ENCODE results near the gene GSG1. TPM values are rescaled to one million over a fixed set of nuclear protein-coding genes. Genes with fewer than 3 reads are reported as not detected.

The GSG1 gene
- total RNA-seq, 1 experiment from 2014 or later, result 0.22 TPM

GRCh38 chr12:13149411-13149810 is 45.9 kb upstream of the GSG1 start:
- Histone ChIP-seq H3K4me1 (ENCODE audit: insufficient read depth, low read length) (peaks cover 1% of the 10 kb centered on the region), H3K14ac (ENCODE audit: insufficient read depth, low read length) (no peak overlapping the region), H3K23ac (ENCODE audit: insufficient read length, low read depth, low read length) (no peak overlapping the region), H4K5ac (ENCODE audit: insufficient read length, low read depth, low read length) (no peak overlapping the region), H3K18ac (ENCODE audit: insufficient read length, low read depth, low read length) (no peak overlapping the region), H2BK120ac (ENCODE audit: low read depth, low read length, poor library complexity, severe bottlenecking) (no peak overlapping the region), H3K79me2 (ENCODE audit: insufficient read depth, low read length) (no peaks in the 10 kb centered on the region), H3K9ac (ENCODE audit: extremely low read depth, insufficient read length, low read length) (no peak overlapping the region), H4K8ac (replicated peaks; ENCODE audit: insufficient read length, low read depth, low read length) (no peak overlapping the region), H3T11ph (ENCODE audit: low read length) (no peak overlapping the region), H3K9me3 (ENCODE audit: control insufficient read depth, low read depth, low read length) (no peaks in the 10 kb centered on the region), H2BK20ac (ENCODE audit: low read depth, low read length, poor library complexity, severe bottlenecking) (no peak overlapping the region), H3K23me2 (ENCODE audit: insufficient read length, low read depth, low read length, poor library complexity, severe bottlenecking) (no peaks in the 10 kb centered on the region), H3K4ac (ENCODE audit: low read depth, low read length) (no peak overlapping the region), H3K27ac (ENCODE audit: insufficient read length, low read depth, low read length) (no peak overlapping the region), H3K27me3 (ENCODE audit: insufficient read depth, low read length) (no peaks in the 10 kb centered on the region), H2AK5ac (ENCODE audit: insufficient read length, low read length) (no peak overlapping the region), H3K56ac (ENCODE audit: insufficient read length, low read depth, low read length) (no peak overlapping the region), H2BK12ac (ENCODE audit: insufficient read length, low read depth, low read length) (no peak overlapping the region), H4K91ac (ENCODE audit: insufficient read length, low read depth, low read length) (no peak overlapping the region), H3K79me1 (ENCODE audit: insufficient read depth, low read depth, low read length, poor library complexity, severe bottlenecking) (no peaks in the 10 kb centered on the region), H2AFZ (ENCODE audit: low read length) (no peak overlapping the region), H3K4me2 (ENCODE audit: insufficient read depth, insufficient read length, low read length) (no peak overlapping the region), H2BK5ac (ENCODE audit: insufficient read length, low read length) (no peak overlapping the region), H4K20me1 (ENCODE audit: control insufficient read depth, insufficient read depth, insufficient read length) (no peaks in the 10 kb centered on the region), H2BK15ac (ENCODE audit: low read depth, low read length) (no peak overlapping the region)
- H3K9me3 Mint-ChIP-seq, result no peaks in the 10 kb centered on the region; a peak in 1 of 5 replicates
- H3K36me3 Mint-ChIP-seq (ENCODE audit: insufficient read depth in 1 of 3, low read depth in 3 of 3), result 0 out of 7 replicates have a peak, but pooled peaks cover 0 to 4% (median 0%) of the 10 kb centered on the region in 3 experiments
- no CpG with 5 or more reads among the region's 4 CpGs for WGBS (ENCODE audit: extremely low coverage, insufficient read length, low lambda C conversion rate)
- no peak overlapping the region for H3K4me3 Mint-ChIP-seq
- TF ChIP-seq CTCF (conservative IDR thresholded peaks at IDR 0.05), result no peak
- DNase-seq, result no peak
- no peak overlapping the region for H3K27ac Mint-ChIP-seq
- peaks cover 17 to 18% of the 10 kb centered on the region in 2 experiments for H3K4me1 Mint-ChIP-seq
- H3K27me3 Mint-ChIP-seq (ENCODE audit: low read depth), result no peaks in the 10 kb centered on the region; the same call in 1 of the 2 replicates
